IPS-NIHi7 (cell line): ENCODE measurements around the gene NCAPH2.

Experiments used
- DNase-seq: peaks from one replicate; pipeline ENCODE4 v3.0.0; 2012; ENCODE audit warnings: mixed read lengths; ENCODE audit errors: extremely low spot score

The NCAPH2 gene

DNA sequence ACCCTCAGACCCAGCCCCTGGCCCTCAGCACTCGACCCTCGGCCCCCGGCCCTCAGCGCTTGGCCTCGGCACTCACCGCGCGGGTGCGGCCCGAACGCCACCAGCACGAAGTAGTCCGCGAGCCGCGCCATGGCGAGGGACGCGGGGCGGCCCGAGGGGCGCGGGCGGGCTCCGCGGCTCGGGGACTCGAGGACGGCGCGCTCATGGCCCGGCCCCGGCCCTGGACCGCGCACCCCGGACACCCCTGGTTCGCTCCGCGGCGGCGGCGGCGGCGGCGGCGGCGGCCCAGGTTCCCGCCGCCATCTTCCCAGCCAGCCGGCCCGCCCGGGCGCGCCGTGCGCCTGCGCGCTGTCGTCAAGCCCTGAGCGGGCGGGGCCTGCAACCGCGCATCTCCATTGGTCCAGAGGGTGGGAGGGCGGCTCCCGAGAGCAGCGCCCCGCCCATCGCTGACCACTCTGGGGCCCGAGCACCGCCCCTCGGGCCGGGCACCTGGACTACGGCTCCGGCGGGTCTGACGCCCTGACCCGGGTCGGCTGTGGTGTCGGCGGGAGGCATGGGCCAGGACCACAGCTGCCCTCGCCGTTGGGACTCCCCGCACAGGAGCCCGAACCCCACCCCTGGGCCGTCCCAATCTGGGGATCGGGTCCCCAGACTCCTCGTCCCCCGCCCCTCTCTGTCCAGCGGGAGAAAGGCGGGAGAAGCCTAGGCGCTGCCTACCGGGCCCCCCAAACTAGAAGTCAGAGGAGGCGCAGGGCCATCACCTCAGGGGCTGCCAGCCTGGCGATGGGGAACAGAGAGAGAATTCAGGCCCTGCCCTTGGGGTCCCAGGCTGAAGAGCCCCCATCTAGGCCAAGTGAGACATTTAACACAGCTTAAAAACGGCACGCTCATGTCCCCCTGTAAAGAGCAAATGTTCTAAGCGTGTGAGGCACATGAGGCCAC is 33.0 kb upstream of the NCAPH2 start, which contains the start of gene SBF1:
SBF1 (minus strand) TSS at position 326 of the 942 bp plus-strand sequence; CDS start at position 131, 195 bp downstream.
- peak; percentile 100 for DNase-seq

DNA sequence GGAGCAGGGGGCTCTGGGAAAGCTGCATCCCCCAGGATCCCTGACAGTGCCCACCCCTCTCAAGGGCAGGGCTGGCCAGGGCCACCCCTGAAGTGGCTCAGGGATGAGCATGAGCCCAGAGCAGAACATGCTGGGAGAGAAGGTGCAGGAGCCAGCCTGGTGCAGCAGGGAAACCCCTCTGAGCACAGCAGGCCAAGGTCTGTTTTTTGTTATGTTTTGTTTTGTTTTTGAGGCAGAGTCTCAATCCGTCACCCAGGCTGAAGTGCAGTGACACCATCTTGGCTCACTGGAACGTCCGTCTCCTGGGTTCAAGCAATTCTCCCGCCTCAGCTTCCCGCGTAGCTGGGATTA is 32.4 kb upstream of the NCAPH2 start:
- no peak for DNase-seq

DNA sequence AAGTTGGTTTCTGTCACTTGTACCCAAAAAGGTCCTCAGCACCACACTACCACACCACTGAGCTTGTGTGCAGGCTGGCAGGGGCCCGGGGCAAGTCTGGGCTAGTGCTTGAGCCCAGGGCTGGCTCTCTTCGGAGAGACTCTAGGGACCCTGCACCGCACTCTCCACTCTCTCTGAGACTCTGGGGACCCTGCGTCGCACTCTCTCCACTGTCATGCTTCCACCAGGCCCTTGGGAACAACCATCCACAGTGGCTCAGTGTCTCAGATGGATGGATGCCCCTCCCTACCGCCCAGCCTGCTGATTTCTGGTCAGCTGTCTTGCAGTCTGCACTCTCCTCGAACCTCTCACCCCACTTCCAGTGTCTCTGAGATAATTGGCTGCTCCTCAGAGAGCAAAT is 31.2 kb upstream of the NCAPH2 start:
- DNase-seq, result no peak

DNA sequence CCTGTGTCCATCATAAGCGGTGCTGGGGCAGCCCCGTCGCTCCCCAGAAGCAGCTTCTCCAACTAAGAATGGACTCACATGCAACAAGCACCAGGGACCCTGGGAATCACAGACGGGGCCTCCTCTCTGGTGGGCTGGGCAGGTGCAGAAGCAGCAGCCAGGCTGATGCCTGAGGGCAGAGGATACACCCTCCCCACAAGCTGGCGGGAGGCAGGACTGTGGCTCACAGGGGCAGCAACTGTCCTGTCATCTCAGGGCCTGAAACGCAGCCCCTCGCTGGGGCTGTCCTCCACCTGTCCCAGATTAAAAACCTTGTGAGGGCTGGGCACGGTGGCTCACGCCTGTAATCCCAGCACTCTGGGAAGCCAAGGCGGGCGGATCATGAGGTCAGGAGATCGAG is 30.1 kb upstream of the NCAPH2 start:
- DNase-seq, result no peak

DNA sequence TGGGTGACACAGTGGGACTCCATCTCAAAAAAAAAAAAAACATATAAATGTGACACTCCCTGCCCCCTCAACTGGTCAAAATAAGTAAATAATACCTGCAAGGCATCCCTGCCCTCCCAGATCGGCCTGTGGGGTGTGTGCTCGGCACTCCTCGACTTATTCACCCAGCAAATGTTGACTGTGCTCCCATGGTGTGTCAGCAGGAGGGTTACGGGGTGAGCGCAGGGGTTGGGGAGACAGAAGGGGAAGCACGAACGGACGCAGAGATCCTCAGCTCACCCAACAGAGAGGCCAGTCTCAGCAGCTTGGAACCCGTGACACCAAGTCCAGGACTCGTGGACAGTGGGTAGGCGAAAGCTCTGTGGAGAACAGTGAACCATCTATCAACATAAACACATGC is 28.3 kb upstream of the NCAPH2 start:
- DNase-seq, result no peak

DNA sequence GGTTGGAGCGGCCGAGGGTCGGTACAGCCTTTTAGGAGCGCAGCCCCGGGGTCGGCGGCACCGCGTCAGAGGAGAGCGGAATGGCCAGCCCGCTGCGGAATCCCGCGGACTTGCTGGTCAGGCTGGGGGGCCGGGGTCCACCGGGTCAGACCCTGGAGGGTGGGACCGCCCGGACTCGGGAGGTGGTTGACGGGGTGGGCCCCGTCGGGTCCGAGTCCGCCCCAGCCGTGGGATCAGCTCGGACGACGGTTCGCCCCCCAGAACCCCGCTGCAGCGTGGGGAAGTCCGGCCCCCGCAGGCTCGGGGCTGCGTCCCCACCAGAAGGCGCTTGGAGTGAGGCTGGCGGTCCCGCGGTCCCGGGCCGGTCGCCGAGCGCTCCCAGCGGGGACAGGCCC is 27.0 kb upstream of the NCAPH2 start:
- no peak for DNase-seq

DNA sequence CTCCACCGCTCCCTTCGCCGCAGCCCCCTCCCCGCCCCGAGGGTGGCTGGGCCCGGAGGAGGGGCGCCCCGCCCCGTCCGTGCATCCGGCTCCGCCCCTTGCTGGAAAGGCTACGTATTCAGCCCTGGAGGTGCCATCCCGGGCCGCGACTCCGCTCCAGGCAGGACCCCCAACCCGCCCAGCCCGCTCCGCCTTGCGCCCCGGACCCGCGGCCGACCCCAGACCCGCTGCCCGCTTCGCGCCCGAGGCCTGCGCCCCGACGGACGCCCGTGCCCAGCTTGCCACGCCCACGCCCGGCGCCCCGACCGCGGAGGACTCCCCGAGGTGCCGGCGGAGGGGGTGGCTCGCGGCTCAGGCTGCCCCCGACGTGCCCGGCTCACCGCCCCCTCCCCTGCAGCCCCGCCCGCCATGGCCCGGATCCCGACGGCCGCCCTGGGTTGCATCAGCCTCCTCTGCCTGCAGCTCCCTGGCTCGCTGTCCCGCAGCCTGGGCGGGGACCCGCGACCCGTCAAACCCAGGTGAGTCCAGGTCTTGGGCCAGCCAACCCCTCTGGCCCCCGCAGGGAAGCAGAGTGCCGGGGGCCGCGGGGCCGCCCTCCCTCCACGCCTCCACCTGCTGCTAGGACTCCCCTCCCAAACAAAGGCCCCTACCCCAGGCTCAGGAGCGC is 26.5 kb upstream of the NCAPH2 start, which contains the start of gene ADM2:
ADM2 (plus strand) TSS at position 104 of the 667 bp plus-strand sequence; CDS start at position 409, 305 bp downstream.
- DNase-seq, result peak; percentile 90

DNA sequence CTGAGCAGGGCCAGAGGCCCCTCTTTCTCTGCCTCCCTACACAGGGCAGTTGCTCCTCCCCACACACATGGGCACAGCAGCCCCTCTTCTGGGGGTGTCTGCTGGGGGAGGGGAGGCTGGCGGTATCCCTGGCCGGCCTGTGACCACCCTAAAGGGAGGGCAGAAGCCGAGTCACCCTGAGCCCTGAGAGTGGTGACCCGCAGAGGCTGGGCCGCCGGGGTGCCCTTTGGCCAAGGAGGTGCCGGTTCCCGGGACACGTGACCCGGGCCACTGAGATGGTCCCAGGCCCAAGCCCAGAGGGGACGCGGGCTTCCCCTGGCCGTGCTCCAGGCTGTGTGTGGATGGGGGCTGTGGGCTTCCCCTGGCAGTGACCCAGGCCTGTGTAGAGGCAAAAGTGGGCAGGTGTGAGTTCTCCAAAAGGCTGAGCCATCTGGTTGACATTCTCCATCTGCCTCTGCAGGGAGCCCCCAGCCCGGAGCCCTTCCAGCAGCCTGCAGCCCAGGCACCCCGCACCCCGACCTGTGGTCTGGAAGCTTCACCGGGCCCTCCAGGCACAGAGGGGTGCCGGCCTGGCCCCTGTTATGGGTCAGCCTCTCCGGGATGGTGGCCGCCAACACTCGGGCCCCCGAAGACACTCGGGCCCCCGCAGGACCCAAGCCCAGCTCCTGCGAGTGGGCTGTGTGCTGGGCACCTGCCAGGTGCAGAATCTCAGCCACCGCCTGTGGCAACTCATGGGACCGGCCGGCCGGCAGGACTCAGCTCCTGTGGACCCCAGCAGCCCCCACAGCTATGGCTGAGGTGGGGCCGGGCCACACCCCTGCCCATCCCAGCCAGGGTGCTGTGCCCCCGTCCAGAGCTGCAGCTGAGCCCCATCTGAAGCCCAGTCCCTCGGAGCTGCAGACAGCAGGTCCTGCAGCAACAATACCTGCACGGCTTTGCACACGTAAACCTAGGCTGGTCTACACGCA is 25.6 kb upstream of the NCAPH2 start:
- DNase-seq, result no peak

DNA sequence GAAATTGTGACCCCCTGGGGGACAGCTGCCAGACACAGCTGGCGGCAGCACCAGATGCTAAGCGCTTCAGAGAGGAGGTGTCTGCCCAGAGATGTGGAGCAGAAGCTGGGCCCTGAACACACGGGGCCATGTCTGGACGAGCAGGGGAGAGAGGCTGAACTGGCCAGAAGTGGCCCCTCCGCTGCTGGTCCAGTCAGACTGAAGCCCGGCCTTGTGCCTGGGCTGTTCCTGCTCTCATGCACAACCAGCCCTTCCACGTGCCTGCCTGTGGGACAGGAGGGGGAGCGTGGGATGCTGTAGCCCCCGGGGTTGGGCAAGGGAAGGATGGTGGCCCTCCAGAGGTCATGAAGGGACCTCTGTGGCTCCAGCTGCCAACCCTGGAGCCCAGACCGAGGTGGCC is 24.9 kb upstream of the NCAPH2 start:
- DNase-seq, result no peak

DNA sequence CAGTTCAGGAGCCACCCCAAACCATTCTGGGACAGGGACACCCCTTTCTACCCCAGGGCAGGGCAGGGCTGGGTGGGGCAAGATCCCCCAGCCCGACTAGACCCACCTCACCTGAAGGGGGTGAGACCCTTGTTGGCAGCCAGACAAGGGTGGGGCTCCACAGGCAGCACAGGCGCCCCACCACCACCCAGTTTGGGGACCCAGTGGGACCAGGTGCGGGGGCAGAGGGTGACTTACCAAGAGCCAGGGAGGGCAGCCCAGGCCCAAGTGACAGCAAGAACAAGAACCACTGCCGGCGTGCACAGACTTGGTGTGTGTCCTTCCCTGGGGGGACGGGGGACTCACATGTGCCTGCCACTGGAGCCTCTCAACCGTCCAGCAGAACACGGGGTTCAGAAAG is 24.5 kb upstream of the NCAPH2 start:
- no peak for DNase-seq

DNA sequence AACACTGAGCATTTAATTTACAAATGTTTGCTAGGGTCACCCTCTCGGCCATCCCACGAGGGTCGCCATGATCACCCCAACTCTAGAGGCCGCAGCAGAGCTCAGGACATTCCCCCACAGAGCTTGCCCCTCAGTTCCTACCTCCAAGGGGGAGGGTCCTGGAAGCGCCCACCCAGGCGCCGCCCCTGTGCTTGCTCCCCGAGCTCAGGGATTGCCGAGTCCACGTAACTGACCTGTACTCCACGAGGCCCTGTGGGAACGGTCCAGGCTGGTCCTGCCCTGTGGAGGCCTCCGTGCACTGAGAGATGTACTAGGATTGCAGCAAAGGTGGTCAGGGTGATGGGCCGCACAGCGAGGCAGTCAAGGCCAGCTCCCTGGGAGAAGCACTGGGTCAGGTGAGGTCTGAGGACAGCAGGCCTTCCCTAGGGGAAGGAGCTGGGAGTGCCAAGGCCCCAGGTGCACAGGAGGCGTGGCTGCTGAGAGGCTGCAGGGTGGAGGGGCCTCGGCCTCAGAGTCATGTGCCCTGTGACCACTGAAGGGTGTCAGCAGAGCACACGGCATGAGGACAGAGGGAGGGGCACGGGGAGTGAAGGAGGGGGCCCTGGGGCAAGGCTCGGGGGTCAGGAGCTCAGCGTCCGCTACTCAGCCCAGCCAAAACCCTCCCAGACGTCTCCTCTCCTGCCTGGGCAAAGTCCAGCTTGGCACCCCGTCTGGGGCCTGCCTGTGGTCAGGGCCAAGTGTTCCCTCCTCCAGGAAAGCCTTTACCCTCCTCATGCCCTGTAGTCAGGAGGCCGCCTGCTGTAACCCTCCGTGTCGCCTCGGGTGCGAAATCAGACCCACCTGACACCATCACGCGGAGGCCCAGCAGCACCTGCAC is 23.8 kb upstream of the NCAPH2 start:
- no peak for DNase-seq

DNA sequence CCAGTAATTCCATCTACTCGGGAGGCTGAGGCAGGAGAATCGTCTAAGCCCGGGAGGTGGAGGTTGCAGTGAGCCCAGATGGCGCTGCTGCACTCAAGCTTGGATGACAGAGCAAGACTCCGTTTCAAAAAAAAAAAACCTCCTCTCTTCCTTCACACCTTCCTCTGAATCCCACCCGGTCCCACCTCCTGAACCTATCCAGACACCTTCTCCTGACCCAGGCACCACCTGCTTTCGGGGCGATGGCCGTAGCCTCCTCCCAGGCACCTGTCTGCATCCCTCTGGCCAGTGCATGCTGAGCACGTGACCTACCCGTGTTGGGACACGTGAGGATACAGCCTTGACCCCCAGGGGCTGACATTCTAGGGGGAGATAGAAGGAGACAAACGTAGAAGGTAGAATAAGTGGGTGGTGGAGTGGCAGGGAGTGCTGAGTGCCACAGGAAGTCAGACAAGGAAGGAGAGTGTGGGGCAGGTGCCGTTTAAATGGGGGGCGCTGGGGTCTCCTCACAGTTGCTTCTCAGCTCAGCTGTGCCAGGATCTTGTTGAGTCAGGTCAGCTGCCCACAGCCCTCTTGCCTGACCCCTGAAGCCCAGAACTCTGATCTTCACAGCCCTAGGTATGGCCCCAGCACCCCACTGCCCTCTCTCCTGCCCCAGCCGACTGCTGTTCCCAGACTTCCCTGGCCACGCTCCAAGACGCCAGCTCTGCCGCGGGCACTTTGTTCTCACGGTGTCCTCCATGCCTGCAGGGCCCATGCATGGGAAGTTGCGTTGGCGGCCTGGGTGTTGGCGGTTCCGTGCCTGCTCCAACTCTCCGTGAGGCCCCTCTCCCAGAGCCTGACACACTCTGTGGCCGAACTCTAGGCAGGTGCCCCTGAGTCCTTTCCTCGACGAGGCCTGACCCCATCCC is 22.5 kb upstream of the NCAPH2 start:
- no peak for DNase-seq

DNA sequence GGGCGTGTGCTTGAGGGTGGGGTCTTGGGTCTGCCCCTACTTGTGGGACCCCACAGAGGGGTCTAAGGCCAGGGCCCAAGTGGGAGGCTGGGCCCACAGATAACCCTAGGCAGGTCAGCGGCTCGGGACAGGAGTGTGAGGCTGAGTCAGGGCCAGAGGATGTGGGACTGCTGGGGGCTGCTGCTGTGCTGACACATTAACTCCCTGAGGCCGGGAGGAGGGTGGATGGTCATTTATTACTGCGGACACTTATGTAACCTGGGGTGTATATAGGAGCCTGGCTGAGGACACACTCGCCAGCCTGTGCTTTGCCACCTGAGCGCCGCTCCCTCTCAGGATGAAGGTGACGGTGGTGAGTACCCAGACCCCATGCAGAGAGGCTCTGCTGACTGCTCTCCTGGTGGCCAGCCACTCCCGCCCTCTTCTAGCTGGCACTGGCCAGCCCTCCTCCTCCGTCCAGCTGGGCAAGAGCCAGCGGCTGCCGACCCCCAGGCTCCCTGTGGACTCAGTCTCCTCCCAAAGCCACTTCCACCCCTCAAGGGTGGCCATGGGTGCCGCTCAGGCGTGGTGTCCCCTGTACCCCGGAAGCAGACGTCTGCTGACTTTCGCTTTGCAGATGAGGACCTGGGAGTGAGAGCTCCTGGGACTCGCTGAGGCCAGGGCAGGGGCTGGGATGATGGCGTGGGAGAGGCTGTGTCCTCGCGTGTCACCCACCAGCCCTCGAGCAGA is 21.3 kb upstream of the NCAPH2 start, which contains the start of gene MIOX:
MIOX (plus strand) TSS at position 299 of the 729 bp plus-strand sequence; CDS start at position 338, 39 bp downstream.
- DNase-seq, result no peak

DNA sequence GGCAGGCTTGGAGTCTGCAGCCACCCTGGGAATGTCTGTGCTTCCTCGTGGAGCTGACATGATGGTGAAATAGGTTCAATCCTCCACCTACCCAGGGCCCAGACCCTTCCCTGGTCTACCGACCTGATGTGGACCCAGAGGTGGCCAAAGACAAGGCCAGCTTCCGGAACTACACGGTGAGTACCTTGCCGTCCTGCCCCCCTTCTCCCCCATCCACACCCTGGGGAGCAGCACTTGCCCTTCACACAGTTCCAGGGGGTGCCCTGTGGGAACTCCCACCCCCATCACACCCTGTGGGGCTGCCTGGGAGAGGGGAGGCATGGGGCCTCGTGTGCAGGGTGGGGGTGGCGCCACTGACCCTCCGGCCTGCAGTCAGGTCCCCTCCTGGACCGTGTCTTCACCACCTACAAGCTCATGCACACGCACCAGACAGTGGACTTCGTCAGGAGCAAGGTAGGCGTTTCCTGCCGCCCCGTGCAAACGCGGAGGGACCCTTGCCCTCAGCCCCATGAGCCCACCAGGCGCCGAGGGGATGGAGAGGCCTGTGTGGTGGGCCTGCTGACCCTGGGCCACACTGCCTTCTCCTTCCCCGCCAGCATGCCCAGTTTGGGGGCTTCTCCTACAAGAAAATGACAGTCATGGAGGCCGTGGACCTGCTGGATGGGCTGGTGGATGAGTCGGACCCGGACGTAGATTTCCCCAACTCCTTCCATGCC is 20.6 kb upstream of the NCAPH2 start:
- no peak for DNase-seq

DNA sequence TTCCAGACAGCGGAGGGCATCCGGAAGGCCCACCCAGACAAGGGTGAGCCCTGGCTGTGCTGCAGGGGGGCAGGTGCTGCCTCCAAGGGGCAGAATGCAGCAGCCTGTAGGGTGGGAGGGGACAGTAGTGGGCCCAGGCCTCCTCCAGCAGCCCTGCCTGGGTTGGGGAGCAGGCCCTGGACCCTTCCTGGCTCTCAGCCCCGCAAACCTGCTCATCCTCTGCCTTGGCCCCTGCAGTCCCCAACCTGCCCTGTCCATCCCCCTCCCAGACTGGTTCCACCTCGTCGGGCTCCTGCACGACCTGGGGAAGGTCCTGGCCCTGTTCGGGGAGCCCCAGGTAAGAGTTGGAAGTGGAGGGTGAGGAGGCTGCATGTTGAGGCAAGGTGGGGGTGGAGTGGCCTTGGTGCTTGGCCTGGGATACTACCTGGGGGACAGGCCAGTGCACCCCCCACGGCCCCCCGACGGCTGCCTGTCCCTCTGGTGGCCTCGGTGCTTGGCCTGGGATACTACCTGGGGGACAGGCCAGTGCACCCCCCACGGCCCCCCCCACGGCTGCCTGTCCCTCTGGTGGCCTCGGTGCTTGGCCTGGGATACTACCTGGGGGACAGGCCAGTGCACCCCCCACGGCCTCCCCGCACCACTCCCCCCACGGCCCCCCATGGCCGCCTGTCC is 19.9 kb upstream of the NCAPH2 start:
- no peak for DNase-seq

DNA sequence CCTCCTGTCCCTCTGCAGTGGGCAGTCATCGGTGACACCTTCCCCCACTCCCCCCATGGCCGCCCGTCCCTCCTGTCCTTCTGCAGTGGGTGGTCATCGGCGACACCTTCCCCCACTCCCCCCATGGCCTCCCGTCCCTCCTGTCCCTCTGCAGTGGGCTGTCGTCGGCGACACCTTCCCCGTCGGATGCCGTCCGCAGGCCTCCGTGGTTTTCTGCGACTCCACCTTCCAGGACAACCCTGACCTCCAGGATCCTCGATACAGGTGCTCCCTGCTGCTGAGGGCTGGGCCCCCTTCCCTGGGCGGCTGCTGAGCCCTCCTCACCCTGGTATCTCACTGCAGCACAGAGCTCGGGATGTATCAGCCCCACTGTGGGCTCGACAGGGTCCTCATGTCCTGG is 19.1 kb upstream of the NCAPH2 start:
- no peak for DNase-seq

DNA sequence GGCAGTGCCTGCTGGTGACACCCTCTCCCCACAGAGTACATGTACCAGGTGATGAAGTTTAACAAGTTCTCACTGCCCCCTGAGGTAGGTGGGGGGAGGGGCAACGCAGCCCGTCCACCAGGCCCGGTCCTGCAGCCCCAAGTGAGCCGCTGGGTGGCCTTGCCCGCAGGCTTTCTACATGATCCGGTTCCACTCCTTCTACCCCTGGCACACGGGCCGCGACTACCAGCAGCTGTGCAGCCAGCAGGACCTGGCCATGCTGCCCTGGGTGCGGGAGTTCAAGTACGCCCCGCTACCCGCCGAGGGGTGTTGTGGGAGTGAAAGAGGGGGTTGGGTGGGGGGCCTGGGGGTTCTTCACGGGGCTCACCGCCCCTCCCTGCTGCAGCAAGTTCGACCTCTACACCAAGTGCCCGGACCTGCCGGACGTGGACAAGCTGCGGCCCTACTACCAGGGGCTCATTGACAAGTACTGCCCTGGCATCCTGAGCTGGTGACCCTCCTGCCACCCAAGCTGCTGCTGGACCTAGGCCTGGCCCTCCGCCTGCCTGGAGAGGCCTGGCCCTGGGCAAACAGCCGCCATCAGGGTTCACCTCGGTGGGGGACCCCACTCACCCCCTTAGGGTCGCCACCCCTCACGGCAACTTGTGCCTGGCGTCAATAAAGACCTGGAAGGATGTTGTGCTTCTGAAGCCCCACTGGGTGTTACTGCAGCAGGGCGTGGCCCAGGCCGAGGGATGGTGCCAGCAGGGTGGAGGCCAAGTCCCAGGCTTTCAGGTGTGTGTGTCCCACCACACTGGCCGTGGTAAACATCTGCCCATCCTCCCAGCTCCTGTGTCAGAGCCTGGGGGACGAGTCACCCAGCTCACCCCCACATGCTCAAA is 18.4 kb upstream of the NCAPH2 start:
- no peak for DNase-seq
